Mucosa of descending colon (tissue), 3 donors: Measurements from ENCODE around the gene PPFIA1. TPM values are rescaled to one million over a fixed set of nuclear protein-coding genes. Genes with fewer than 3 reads are reported as not detected.
"Not testable (repeated sequence)": the region's sequence is repeated elsewhere in the genome, so short reads cannot be mapped to it uniquely, and the experiment has no call there.

ENCODE experiments used
- ATAC-seq: fragments of 200-7000 bp; cut with Tn5 transposase; one replicate; pipeline ENCODE4 v1.9.1; 2020; ENCODE audit warnings: mild to moderate bottlenecking, moderate library complexity
- DNase-seq, 3 donors: peaks; one replicate each; pipeline ENCODE4 v3.0.0-alpha.2; 2020
- H3K36me3 ChIP-seq: fragments of 200-600 bp; one replicate; pipeline ENCODE4 v1.8.0; 2021; ENCODE audit warnings: low read depth, mild to moderate bottlenecking
- H3K4me1 ChIP-seq: fragments of 200-600 bp; one replicate; pipeline ENCODE4 v1.8.0; 2021; ENCODE audit warnings: low read depth, mild to moderate bottlenecking
- H3K4me3 ChIP-seq: fragments of 200-600 bp; one replicate; pipeline ENCODE4 v1.8.0; 2021; ENCODE audit warnings: mild to moderate bottlenecking
- H3K9me3 ChIP-seq: fragments of 200-600 bp; one replicate; pipeline ENCODE4 v1.8.0; 2021; ENCODE audit warnings: mild to moderate bottlenecking
- intact Hi-C, 2 donors: fragments of 100-400 bp; cut with DNase I in 1 of 2; cut with micrococcal nuclease in 1 of 2; formaldehyde crosslinking; loops; one replicate each; pipeline versions ENCODE4 v1.11.0 to v1.11.1; 2022; cut with DNase I, micrococcal nuclease
- total RNA-seq, 3 donors: library from RNA; stranded (reverse); fragmentation: NEBNext Ultra II Directional in 2 of 3; extraction: Animal tissue kit (Norgen Biotek cat#: 25700) in 2 of 3; gene quantifications; one replicate each; pipeline versions ENCODE4 v1.2.1 to v1.2.4, GENCODE V29; 2021 to 2023
- TF ChIP-seq, protein P1 (sequence below): fragments of 200-600 bp; IDR thresholded peaks from one replicate; pipeline ENCODE4 v1.8.0; 2022; ENCODE audit warnings: antibody characterized with exemption, mild to moderate bottlenecking
- donor health status: DM: no; HTN: no; CAD: no; lungs with moderate emphysema.
- donor health status: DM: no; HTN: no; CAD: no.
- donor health status: DM: no; HTN: yes; CAD: no.

Gene PPFIA1
- total RNA-seq, 3 donors from 2014 or later: 58.5 to 65.7 (median 65.0) TPM

DNA sequence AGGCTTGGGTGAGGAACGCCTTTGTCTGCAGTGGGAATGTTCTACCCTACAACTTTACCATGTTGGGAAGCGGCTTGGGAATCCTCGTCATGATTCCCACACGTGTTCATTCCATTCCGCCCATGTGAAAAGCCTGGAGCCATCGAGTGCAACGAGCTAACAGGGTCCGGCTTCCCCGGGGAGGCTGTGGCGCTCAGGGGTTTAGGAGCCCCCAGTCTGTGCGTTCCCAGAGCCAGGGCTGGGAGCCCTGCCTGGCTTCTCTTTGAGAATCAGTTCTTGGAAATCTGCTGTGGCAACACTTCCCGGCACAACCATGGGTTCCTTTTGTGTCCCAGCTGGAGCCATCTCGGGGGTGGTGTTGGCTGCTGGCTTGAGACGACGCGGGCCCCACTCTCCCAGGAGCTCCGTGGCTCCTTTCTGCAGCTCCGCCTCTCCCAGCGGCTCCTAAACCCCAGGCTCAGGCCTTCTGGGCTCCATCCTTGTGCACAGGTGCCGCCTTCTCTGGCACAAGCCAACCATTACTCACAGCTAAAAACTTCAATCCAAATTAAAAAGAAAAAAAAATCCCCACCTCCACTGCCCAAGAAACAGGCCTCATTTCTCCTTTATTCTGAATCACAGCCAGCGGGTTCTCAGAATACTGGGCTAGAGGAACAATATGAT is 18.7 kb upstream of the PPFIA1 start:
- DNase-seq: no peak
- intact Hi-C loops: no loop called here
- TF ChIP-seq, protein P1, sequence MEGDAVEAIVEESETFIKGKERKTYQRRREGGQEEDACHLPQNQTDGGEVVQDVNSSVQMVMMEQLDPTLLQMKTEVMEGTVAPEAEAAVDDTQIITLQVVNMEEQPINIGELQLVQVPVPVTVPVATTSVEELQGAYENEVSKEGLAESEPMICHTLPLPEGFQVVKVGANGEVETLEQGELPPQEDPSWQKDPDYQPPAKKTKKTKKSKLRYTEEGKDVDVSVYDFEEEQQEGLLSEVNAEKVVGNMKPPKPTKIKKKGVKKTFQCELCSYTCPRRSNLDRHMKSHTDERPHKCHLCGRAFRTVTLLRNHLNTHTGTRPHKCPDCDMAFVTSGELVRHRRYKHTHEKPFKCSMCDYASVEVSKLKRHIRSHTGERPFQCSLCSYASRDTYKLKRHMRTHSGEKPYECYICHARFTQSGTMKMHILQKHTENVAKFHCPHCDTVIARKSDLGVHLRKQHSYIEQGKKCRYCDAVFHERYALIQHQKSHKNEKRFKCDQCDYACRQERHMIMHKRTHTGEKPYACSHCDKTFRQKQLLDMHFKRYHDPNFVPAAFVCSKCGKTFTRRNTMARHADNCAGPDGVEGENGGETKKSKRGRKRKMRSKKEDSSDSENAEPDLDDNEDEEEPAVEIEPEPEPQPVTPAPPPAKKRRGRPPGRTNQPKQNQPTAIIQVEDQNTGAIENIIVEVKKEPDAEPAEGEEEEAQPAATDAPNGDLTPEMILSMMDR: no peak
- no peak for ATAC-seq
- no peaks in the 10 kb centered on the region for H3K9me3 ChIP-seq
- no peaks in the 10 kb centered on the region for H3K36me3 ChIP-seq
- H3K4me1 ChIP-seq: no peaks in the 10 kb centered on the region
- no peak overlapping the region for H3K4me3 ChIP-seq

DNA sequence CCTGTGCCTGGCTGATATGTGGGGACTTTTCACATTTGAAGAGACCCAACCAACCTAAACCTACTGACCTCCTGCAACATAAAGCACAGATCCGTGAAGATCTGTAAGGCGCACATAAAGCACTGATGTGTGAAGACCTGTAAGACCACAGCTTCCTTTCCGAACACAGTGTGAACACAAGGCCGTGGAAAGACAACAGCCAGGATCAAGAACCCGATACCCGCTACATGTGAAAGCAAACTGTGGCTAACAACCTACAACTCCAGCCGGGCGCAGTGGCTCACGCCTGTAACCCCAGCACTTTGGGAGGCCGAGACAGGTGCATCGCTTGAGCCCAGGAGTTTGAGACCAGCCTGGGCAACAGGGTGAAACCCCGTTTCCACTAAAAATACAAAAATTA is 17.6 kb upstream of the PPFIA1 start:
- TF ChIP-seq, protein P1: no peak
- no peak for ATAC-seq

DNA sequence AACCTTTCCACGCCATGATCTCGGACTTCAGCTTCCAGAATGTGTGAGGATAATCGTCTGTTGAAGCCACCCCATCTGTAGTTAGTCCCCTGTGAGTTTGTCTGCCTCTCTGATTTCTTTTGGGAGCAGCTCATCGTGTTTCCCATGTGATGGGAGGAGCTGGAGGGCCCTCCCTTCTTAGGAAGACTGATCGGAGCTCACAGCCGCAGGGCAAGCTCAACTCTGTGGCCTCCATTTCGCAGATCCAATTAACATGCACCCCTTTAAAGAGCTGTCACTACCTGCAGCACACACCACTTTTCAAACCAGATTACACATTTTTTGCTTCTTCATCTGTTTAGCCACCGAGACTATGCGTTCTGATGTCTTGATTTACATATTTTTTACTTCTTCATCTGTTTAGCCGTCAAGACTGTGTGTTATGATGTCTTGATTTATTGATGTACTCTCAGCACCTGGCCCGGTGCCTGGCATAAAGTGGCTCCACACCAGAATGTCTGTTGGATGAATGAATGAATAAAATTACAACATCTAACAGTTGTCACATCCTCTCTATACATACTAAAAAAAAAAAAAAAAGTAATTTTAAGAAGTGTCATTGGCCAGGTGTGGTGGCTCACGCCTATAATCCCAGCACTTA is 14.9 kb upstream of the PPFIA1 start:
- TF ChIP-seq, protein P1: no peak
- ATAC-seq (no peak), DNase-seq (no peak)
- Histone ChIP-seq H3K4me3 (no peak overlapping the region), H3K4me1 (no peaks in the 10 kb centered on the region), H3K36me3 (no peaks in the 10 kb centered on the region), H3K9me3 (no peaks in the 10 kb centered on the region)
- intact Hi-C loops: no loop called here

More for the DNA sequence above, 17.6 kb upstream of the PPFIA1 start:
- Histone ChIP-seq H3K9me3 (no peaks in the 10 kb centered on the region), H3K36me3 (no peaks in the 10 kb centered on the region), H3K4me3 (no peak overlapping the region), H3K4me1 (no peaks in the 10 kb centered on the region)
- intact Hi-C loops: no loop called here
- no peak for DNase-seq

DNA sequence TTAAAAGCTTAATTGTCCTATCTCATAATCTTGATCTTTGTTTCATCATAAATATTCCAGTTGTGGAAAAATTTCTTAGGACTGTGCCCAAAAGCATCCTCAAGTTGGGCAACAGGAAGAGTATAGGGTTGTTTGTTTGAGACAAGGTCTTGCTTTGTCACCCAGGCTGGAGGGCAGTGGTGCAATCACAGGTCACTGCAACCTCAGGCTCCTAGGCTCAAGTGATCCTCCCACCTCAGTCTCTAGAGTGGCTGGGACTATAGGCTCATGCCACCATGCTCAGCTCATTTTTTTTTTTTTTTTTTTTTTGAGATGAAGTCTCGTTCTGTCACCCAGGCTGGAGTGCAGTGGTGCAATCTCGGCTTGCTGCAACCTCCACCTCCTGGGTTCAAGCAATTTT is 11.4 kb upstream of the PPFIA1 start:
- H3K4me3 ChIP-seq, DNase-seq, H3K4me1 ChIP-seq, ATAC-seq, intact Hi-C loops, H3K9me3 ChIP-seq, H3K36me3 ChIP-seq: not testable (repeated sequence)

DNA sequence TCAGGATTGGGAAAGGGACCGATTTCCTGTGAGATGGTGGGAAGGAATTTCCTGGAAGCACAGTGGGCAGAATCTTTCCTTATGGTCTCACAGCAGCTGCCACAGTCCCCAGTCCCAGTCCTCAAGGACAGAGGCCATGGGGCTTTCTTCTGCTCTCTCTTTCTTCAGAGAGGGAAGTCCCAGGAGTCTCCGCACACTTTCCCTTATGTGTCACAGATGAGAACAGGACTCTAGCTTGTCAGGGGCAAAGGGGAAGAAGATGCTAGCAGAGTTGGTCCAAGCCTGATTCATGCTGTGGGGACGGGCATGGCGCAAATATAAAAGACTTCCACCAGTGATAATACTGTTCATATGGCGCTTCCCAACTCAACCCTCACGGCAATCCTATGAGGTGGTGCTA is 7.5 kb upstream of the PPFIA1 start:
- Histone ChIP-seq H3K4me3 (no peak overlapping the region), H3K9me3 (no peaks in the 10 kb centered on the region), H3K36me3 (no peaks in the 10 kb centered on the region), H3K4me1 (no peaks in the 10 kb centered on the region)
- DNase-seq: no peak
- TF ChIP-seq, protein P1: no peak
- ATAC-seq: no peak
- intact Hi-C loops: loop anchor here in 1 of 2 donors (10.0 kb wide), 1 partner anchor 58 kb away; the partner anchor contains the start of gene FADD

DNA sequence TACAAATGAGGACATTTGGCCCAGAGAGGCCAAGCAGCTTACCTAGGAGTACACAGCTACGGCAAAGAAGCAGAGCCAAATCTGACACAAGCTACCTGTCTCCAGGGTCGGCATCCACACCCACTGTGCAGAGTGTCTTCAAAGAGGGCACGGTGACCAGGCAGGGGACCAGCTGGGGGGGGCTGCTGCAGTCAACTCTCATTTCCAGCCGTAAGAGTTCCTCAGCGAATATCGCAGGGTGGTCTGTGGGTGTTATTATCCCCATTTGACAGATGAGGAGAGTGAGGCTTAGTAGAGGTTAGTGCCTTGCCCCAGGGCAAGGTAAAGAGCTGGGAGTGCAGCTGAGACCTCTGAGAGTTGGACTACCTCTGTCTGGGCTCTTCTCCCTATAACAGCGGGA is 7.1 kb upstream of the PPFIA1 start:
- intact Hi-C loops: loop anchor here in 1 of 2 donors (10.0 kb wide), 1 partner anchor 59 kb away; the partner anchor contains the start of gene FADD
- DNase-seq: no peak

More for the DNA sequence above, 7.1 kb upstream of the PPFIA1 start:
- TF ChIP-seq, protein P1: no peak
- ATAC-seq: no peak
- H3K9me3 ChIP-seq: no peaks in the 10 kb centered on the region
- H3K36me3 ChIP-seq: no peaks in the 10 kb centered on the region
- no peak overlapping the region for H3K4me3 ChIP-seq
- no peaks in the 10 kb centered on the region for H3K4me1 ChIP-seq
